HG03135 (cell line): Measurements from ENCODE around the gene FRAS1.
"Not testable (repeated sequence)": the region's sequence is repeated elsewhere in the genome, so short reads cannot be mapped to it uniquely, and the experiment has no call there.

Experiments used
- ATAC-seq: cut with Tn5 transposase; IDR thresholded peaks from one replicate; pipeline ENCODE4 v1.9.1; 2021; ENCODE audit warnings: mild to moderate bottlenecking, moderate library complexity; ENCODE audit not compliant: unreplicated experiment

The FRAS1 gene

GRCh38 chr4:78265006-78265405 is 207.9 kb downstream of the FRAS1 start:
- ATAC-seq, result no peak

GRCh38 chr4:78267790-78268189 is 210.7 kb downstream of the FRAS1 start:
- ATAC-seq, result no peak

GRCh38 chr4:78268597-78268996 is 211.5 kb downstream of the FRAS1 start:
- ATAC-seq, result no peak

GRCh38 chr4:78275450-78275849 is 218.3 kb downstream of the FRAS1 start:
- not testable (repeated sequence) for ATAC-seq

GRCh38 chr4:78286281-78286680 is 229.2 kb downstream of the FRAS1 start:
- ATAC-seq, result no peak

GRCh38 chr4:78288327-78288726 is 231.2 kb downstream of the FRAS1 start:
- no peak for ATAC-seq

- ATAC-seq, result no peak
Observed at GRCh38 chr4:78291277-78291676, 234.2 kb downstream of the FRAS1 start.

- no peak for ATAC-seq
Observed at GRCh38 chr4:78292341-78292740, 235.2 kb downstream of the FRAS1 start.

GRCh38 chr4:78292856-78293255 is 235.7 kb downstream of the FRAS1 start:
- ATAC-seq, result no peak

- ATAC-seq, result no peak
Observed at GRCh38 chr4:78293348-78293747, 236.2 kb downstream of the FRAS1 start.

- ATAC-seq, result no peak
Observed at GRCh38 chr4:78293821-78294301, 236.7 kb downstream of the FRAS1 start.

- ATAC-seq, result no peak
Observed at GRCh38 chr4:78296261-78296660, 239.1 kb downstream of the FRAS1 start.

- peak; percentile 49 for ATAC-seq
Observed at GRCh38 chr4:78297116-78297800, 240.1 kb downstream of the FRAS1 start.

GRCh38 chr4:78298618-78299017 is 241.5 kb downstream of the FRAS1 start:
- ATAC-seq, result no peak

GRCh38 chr4:78299565-78299972 is 242.4 kb downstream of the FRAS1 start:
- ATAC-seq, result peak; percentile 48

- not testable (repeated sequence) for ATAC-seq
Observed at GRCh38 chr4:78307263-78307662, 250.1 kb downstream of the FRAS1 start.

- ATAC-seq, result no peak
Observed at GRCh38 chr4:78308517-78308916, 251.4 kb downstream of the FRAS1 start.

- ATAC-seq, result no peak
Observed at GRCh38 chr4:78309352-78309751, 252.2 kb downstream of the FRAS1 start.

GRCh38 chr4:78310007-78310739 is 253.1 kb downstream of the FRAS1 start:
- no peak for ATAC-seq

- ATAC-seq, result no peak
Observed at GRCh38 chr4:78310740-78311115, 253.6 kb downstream of the FRAS1 start.

GRCh38 chr4:78311306-78311705 is 254.2 kb downstream of the FRAS1 start:
- ATAC-seq, result no peak

GRCh38 chr4:78312989-78313753 is 256.0 kb downstream of the FRAS1 start:
- ATAC-seq, result no peak
